ENCODE measurements around the gene PHF20.

GRCh38 chr20:35724321-35725230, 47.2 kb upstream of the PHF20 start:
- TF ChIP-seq POLR2A (IDR thresholded peaks at IDR 0.05) = no peak
- TF ChIP-seq, protein P1, sequence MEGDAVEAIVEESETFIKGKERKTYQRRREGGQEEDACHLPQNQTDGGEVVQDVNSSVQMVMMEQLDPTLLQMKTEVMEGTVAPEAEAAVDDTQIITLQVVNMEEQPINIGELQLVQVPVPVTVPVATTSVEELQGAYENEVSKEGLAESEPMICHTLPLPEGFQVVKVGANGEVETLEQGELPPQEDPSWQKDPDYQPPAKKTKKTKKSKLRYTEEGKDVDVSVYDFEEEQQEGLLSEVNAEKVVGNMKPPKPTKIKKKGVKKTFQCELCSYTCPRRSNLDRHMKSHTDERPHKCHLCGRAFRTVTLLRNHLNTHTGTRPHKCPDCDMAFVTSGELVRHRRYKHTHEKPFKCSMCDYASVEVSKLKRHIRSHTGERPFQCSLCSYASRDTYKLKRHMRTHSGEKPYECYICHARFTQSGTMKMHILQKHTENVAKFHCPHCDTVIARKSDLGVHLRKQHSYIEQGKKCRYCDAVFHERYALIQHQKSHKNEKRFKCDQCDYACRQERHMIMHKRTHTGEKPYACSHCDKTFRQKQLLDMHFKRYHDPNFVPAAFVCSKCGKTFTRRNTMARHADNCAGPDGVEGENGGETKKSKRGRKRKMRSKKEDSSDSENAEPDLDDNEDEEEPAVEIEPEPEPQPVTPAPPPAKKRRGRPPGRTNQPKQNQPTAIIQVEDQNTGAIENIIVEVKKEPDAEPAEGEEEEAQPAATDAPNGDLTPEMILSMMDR (IDR thresholded peaks at IDR 0.05) = no peak
